GM13976 (cell line): ENCODE results near the gene SETDB1.

Source experiments
- DNase-seq: peaks from one replicate; pipeline ENCODE4 v3.0.0; 2012; ENCODE audit warnings: low spot score
- in situ Hi-C: fragments of 300-500 bp; cut with MboI; formaldehyde crosslinking; loops from one replicate; pipeline ENCODE4 v1.12.0; 2022; ENCODE audit warnings: low sequenced_read_pairs, mixed read lengths, inconsistent platforms; ENCODE audit not compliant: unreplicated experiment
- TF ChIP-seq, protein P1 (sequence below): IDR thresholded peaks from 2 replicates; pipeline ENCODE4 v1.5.1; 2012; ENCODE audit warnings: borderline replicate concordance, mild to moderate bottlenecking; ENCODE audit not compliant: insufficient read depth; ENCODE audit errors: extremely low read depth, missing control alignments, control extremely low read depth

The SETDB1 gene

DNA sequence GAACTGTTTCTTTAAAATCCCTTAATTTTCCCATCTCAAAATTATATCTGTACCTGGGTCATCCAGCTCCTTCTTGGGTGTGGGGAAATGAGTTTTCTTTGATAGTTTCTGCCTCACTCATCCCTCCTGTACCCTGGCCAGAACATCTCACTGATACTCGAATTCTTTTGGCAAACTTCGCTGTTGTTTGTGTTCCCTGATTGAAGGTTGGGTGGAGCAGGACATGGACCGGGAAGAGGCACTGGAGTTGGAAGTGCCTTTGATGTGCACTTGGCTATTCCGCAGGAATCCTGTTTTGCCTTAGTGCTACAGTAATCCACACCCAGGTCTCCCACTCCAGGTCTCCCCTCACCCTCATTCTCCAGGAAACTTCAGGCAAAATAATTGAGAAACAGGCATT is 69.3 kb downstream of the SETDB1 start:
- TF ChIP-seq, protein P1, sequence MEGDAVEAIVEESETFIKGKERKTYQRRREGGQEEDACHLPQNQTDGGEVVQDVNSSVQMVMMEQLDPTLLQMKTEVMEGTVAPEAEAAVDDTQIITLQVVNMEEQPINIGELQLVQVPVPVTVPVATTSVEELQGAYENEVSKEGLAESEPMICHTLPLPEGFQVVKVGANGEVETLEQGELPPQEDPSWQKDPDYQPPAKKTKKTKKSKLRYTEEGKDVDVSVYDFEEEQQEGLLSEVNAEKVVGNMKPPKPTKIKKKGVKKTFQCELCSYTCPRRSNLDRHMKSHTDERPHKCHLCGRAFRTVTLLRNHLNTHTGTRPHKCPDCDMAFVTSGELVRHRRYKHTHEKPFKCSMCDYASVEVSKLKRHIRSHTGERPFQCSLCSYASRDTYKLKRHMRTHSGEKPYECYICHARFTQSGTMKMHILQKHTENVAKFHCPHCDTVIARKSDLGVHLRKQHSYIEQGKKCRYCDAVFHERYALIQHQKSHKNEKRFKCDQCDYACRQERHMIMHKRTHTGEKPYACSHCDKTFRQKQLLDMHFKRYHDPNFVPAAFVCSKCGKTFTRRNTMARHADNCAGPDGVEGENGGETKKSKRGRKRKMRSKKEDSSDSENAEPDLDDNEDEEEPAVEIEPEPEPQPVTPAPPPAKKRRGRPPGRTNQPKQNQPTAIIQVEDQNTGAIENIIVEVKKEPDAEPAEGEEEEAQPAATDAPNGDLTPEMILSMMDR: no peak
- DNase-seq: no peak
- in situ Hi-C loops: no loop called here

DNA sequence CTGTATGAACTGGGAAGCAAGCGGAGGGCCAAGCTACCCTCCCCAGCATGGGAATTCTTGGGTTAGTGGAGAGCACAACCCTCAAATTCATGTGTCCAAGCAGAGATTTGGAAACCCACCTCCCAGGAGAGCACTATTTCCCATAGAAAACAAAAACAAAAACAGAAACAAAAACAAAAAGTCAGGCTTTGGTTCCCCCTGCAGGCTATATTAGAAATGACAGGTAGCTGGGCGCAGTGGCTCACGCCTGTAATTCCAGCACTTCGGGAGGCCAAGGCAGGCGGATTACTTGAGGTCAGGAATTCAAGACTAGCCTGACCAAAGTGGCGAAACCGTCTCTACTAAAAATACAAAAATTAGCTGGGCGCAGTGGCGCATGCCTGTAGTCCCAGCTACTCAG is 69.7 kb downstream of the SETDB1 start:
- TF ChIP-seq, protein P1: peak; percentile 66
- DNase-seq: no peak
- in situ Hi-C loops: no loop called here

DNA sequence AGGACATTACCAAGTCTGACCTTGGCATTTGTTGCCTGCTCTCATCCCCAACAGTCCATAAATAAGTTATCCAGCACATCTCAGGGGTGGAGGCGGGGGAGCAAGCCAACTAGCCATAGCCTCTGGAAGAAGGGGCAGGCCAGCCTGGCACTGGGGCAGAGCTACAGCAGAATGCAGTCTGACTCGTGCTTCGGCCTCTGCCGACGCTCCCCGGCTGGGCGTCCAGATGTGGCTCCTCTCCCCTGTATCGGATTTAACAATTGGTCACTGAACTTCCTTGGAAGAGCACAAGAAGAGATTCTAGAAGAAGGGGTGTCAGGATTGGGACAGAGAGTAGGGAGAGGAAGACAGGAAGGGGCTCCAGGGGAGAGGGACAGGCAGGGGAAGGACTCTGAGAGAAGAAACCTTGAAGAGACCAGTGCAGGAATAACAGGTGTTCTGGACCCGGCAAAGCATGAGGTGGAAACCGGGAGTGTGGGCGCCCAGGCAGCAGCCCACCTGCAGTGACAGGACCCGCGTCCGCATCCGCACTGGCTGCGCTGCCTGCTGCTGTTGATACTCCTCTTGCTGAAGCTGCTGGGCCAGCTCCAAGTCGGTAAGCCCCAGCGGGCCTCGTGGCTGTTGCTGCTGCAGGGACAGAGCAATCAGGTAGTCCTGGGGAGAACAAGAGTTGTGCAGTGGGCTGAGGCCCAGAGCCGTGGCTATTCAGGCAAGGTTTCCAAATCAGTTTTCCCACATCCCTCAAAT is 71.1 kb downstream of the SETDB1 start:
- TF ChIP-seq, protein P1: no peak
- in situ Hi-C loops: no loop called here
- no peak for DNase-seq

DNA sequence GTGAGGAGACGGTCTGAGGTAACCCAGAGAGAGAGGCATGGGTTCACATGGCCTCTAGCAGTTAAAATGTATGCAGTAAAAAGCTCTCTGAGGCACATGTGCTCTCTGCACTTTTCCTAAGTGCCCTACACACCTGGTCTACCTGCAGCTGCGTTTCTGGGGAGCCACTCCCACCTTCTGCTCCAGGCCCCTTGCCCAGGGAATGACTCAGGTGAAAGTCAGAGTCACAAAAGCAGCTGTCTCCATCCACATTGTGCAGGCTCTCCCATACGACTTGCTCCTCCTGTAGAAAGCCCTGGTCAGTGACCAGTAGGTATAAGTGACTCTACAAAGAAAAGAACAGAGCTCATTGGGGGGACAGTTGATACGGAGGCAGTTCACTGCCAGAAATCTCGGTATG is 71.8 kb downstream of the SETDB1 start:
- TF ChIP-seq, protein P1: no peak
- no peak for DNase-seq
- in situ Hi-C loops: no loop called here

DNA sequence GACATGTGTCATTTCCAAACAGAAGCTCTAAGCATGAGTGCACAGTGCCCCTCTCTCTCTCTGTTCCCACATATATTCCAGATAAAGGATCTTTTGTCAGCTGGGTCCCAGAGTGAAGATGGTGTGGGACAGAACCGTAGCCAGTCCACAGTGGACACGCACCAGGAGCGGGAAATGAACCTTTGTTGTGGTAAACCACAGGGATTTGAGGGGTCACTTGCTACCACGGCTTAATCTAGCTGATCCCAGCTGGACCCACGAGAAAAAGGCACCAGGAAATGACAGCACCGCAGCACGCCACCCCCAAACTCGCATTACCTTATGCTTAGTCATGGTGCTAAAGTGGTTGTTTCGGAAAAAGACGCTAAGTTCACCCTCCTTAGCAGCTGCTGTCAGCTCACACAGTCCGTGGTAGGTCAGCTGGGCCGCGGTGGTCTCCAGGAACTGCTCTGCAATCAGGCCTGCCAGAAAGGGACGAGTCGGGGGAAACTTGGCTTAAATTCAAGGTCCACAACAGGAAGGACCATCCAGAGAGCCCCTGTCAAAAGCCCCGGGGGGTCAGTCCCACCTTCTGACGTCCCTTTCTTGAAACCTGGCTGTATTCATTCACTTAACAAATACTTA is 73.0 kb downstream of the SETDB1 start:
- no peak for DNase-seq
- in situ Hi-C loops: no loop called here
- TF ChIP-seq, protein P1: no peak

DNA sequence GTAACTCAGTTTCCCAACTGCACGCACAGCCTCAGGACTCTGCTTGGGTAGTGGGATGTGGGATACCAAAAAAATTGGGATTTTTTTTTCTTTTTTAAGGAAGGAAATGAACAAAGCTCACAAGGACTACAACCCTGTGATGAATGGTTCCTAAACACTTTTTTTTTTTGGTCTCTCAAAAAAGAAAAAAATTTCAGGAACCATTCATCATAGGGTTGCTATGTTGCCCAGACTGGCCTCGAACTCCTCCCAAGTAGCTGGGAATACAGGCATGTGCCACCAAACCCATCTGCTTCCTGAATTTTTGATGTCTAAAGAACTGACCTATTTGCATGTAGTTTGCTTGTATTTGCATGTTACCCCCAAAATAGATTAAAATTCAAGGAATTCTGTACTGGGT is 73.8 kb downstream of the SETDB1 start:
- no peak for DNase-seq
- TF ChIP-seq, protein P1: no peak
- in situ Hi-C loops: no loop called here

DNA sequence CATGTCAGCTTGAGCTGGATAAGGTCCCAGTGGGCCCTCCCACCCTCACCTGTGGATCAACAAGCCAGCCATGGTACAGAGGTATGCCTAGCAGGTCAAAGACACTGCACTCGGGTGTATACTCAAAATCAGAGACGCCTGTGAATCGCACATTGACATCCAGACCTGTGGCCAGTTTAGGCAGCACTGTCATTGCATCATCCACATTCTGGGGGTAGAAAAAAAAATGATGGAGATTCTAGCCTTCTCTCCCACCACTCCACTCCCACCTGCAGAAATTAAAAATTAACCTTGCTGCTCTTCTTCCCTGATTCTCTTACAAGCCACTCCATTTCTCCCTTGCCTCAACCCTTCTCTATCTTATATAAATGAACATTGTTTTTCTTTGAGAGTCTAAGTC is 74.2 kb downstream of the SETDB1 start:
- TF ChIP-seq, protein P1: no peak
- no peak for DNase-seq
- in situ Hi-C loops: no loop called here
